ENCODE data around the gene NDUFAF7. TPM values are rescaled to one million over a fixed set of nuclear protein-coding genes. Genes with fewer than 3 reads are reported as not detected.
A peak's percentile ranks its signal among the peaks of the same experiment; 100 is the strongest.

The NDUFAF7 gene
- total RNA-seq, 1 donor from 2014 or later, result 23.1 TPM

DNA sequence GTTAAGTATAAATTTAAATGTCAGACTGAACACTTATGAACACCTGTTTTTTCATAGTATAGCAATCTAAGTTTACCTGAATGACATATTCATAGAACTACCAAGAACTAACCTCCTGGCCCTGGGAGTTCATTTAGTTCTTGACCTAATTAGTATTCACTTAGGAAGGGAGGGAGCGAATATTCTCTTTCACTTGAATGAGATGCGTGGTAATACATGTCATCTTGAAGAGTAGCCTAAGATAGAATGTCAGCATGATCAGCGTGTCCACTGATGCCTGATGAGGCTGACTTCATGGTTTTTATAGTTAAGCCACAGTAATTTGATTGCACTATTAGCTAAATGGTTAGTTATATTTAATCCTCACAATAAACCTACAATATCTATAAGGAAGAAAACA, 13.3 kb downstream of the NDUFAF7 start:
- Histone ChIP-seq H3K79me2 (ENCODE audit: insufficient read depth, low read length) (no peaks in the 10 kb centered on the region), H3K9me3 (ENCODE audit: insufficient read depth, low read depth, low read length) (no peaks in the 10 kb centered on the region), H2AFZ (ENCODE audit: low read depth, low read length) (no peak overlapping the region), H3K36me3 (ENCODE audit: insufficient read depth, low read length) (peaks cover 36% of the 10 kb centered on the region), H3K27me3 (ENCODE audit: insufficient read depth, low read length) (no peaks in the 10 kb centered on the region), H3K9ac (ENCODE audit: low read length) (no peak overlapping the region), H4K20me1 (ENCODE audit: insufficient read depth, low read length) (no peaks in the 10 kb centered on the region), H3K4me2 (ENCODE audit: low read length) (no peak overlapping the region), H3K27ac (ENCODE audit: low read depth, low read length) (no peak overlapping the region), H3K4me1 (ENCODE audit: insufficient read depth, low read length) (no peaks in the 10 kb centered on the region), H3K4me3 (ENCODE audit: insufficient read depth, low read depth, low read length) (no peak overlapping the region)
- no peak for TF ChIP-seq EZH2 (IDR thresholded peaks at IDR 0.05; ENCODE audit: insufficient read depth, low read length)
- TF ChIP-seq, protein P1, sequence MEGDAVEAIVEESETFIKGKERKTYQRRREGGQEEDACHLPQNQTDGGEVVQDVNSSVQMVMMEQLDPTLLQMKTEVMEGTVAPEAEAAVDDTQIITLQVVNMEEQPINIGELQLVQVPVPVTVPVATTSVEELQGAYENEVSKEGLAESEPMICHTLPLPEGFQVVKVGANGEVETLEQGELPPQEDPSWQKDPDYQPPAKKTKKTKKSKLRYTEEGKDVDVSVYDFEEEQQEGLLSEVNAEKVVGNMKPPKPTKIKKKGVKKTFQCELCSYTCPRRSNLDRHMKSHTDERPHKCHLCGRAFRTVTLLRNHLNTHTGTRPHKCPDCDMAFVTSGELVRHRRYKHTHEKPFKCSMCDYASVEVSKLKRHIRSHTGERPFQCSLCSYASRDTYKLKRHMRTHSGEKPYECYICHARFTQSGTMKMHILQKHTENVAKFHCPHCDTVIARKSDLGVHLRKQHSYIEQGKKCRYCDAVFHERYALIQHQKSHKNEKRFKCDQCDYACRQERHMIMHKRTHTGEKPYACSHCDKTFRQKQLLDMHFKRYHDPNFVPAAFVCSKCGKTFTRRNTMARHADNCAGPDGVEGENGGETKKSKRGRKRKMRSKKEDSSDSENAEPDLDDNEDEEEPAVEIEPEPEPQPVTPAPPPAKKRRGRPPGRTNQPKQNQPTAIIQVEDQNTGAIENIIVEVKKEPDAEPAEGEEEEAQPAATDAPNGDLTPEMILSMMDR (IDR thresholded peaks at IDR 0.05; ENCODE audit: insufficient read depth, low read depth, low read length), result no peak
- no peaks in the 10 kb centered on the region for H3K27me3 Mint-ChIP-seq (ENCODE audit: low read depth, unreplicated experiment)
- no peak overlapping the region for H3K4me3 Mint-ChIP-seq (ENCODE audit: unreplicated experiment)
- H3K9me3 Mint-ChIP-seq (ENCODE audit: unreplicated experiment), result no peaks in the 10 kb centered on the region
- peaks cover 3% of the 10 kb centered on the region for H3K36me3 Mint-ChIP-seq (ENCODE audit: low read depth, unreplicated experiment)
- H3K27ac Mint-ChIP-seq (ENCODE audit: unreplicated experiment), result no peak overlapping the region
- no peak for FAIRE-seq
- H3K4me1 Mint-ChIP-seq (ENCODE audit: low read depth, unreplicated experiment), result peaks cover 1% of the 10 kb centered on the region
- no peak for DNase-seq (ENCODE audit: low read depth)

DNA sequence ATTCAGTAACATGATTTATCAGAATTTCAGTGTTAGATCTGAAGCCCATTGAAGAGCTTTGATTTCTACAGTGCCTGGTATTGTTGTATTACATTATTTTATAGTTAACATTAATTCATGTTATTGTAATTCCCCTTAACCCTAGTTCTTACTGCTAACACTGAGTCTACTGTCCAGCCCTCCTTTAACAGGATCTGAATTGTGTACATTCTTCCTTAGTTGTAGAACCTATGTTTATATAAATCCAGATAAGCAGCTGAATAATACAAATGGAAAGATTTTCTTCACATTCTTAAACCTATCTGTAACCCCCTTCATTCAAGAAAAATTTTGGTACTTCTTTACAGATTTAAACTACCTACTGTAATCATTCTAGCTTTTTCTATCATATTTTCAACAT, 14.7 kb downstream of the NDUFAF7 start:
- Histone ChIP-seq H3K27me3 (ENCODE audit: insufficient read depth, low read length) (no peaks in the 10 kb centered on the region), H2AFZ (ENCODE audit: low read depth, low read length) (no peak overlapping the region), H3K4me2 (ENCODE audit: low read length) (no peak overlapping the region), H3K79me2 (ENCODE audit: insufficient read depth, low read length) (no peaks in the 10 kb centered on the region), H3K36me3 (ENCODE audit: insufficient read depth, low read length) (peaks cover 40% of the 10 kb centered on the region), H3K9ac (ENCODE audit: low read length) (no peak overlapping the region), H3K27ac (ENCODE audit: low read depth, low read length) (no peak overlapping the region), H4K20me1 (ENCODE audit: insufficient read depth, low read length) (no peaks in the 10 kb centered on the region), H3K9me3 (ENCODE audit: insufficient read depth, low read depth, low read length) (no peaks in the 10 kb centered on the region), H3K4me1 (ENCODE audit: insufficient read depth, low read length) (no peaks in the 10 kb centered on the region), H3K4me3 (ENCODE audit: insufficient read depth, low read depth, low read length) (no peak overlapping the region)
- Mint-ChIP-seq H3K4me3 (ENCODE audit: unreplicated experiment) (no peak overlapping the region), H3K27me3 (ENCODE audit: low read depth, unreplicated experiment) (no peaks in the 10 kb centered on the region), H3K9me3 (ENCODE audit: unreplicated experiment) (no peaks in the 10 kb centered on the region), H3K27ac (ENCODE audit: unreplicated experiment) (no peak overlapping the region), H3K36me3 (ENCODE audit: low read depth, unreplicated experiment) (peaks cover 6% of the 10 kb centered on the region), H3K4me1 (ENCODE audit: low read depth, unreplicated experiment) (peaks cover 4% of the 10 kb centered on the region)
- DNase-seq (ENCODE audit: low read depth) (no peak), FAIRE-seq (no peak)
- TF ChIP-seq, protein P1 (IDR thresholded peaks at IDR 0.05; ENCODE audit: insufficient read depth, low read depth, low read length), result no peak
- no peak for TF ChIP-seq EZH2 (IDR thresholded peaks at IDR 0.05; ENCODE audit: insufficient read depth, low read length)

DNA sequence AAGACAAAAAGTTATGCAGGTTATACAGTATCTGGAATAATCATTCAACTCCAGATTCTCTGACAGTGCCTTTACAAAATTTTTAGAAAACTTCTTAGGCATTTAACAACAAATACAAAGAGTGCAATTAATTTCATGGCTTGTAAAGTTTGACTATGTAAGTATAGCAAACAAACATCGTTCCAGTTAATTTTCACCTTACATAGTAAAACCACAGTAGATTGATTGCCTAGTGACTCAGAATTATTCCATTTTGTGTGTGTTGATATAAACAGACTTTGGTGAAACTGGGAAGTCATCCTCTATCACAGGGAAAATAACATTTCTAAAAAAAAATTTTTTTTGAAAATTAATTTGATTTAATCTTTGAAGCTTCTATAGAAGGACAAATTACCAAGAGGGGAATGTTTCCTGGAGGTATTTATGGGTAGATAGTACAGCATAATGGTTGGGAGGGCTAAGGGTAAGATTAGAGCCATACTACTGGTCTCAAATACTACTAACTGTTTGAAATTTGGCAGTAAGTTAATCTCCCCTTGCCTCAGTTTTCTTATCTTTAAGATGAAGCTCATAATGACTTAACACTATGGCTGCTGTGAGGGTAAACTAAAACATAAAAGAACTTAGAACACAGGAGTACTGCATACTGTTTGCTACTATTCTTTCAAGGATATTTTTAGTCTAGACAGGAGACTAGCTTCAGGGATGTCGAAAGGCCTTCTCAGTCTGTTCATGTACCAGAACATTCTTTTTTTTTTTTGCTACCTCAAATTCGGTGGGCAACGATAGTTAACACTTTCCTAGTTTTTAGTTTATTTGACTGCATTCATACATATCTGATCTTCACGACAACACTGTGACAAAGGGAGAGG, 19.6 kb downstream of the NDUFAF7 start:
- Histone ChIP-seq H3K9me3 (ENCODE audit: insufficient read depth, low read depth, low read length) (no peaks in the 10 kb centered on the region), H3K79me2 (ENCODE audit: insufficient read depth, low read length) (no peaks in the 10 kb centered on the region), H3K4me2 (ENCODE audit: low read length) (no peak overlapping the region), H3K27me3 (ENCODE audit: insufficient read depth, low read length) (no peaks in the 10 kb centered on the region), H3K36me3 (ENCODE audit: insufficient read depth, low read length) (peaks cover 59% of the 10 kb centered on the region), H4K20me1 (ENCODE audit: insufficient read depth, low read length) (peaks cover 6% of the 10 kb centered on the region), H3K4me3 (ENCODE audit: insufficient read depth, low read depth, low read length) (no peak overlapping the region), H2AFZ (ENCODE audit: low read depth, low read length) (no peak overlapping the region), H3K9ac (ENCODE audit: low read length) (no peak overlapping the region), H3K27ac (ENCODE audit: low read depth, low read length) (no peak overlapping the region), H3K4me1 (ENCODE audit: insufficient read depth, low read length) (no peaks in the 10 kb centered on the region)
- Mint-ChIP-seq H3K36me3 (ENCODE audit: low read depth, unreplicated experiment) (peaks cover 5% of the 10 kb centered on the region), H3K4me3 (ENCODE audit: unreplicated experiment) (no peak overlapping the region), H3K4me1 (ENCODE audit: low read depth, unreplicated experiment) (peaks cover 4% of the 10 kb centered on the region), H3K27ac (ENCODE audit: unreplicated experiment) (no peak overlapping the region), H3K9me3 (ENCODE audit: unreplicated experiment) (no peaks in the 10 kb centered on the region), H3K27me3 (ENCODE audit: low read depth, unreplicated experiment) (no peaks in the 10 kb centered on the region)
- FAIRE-seq (no peak), DNase-seq (ENCODE audit: low read depth) (peak; percentile 19)
- no peak for TF ChIP-seq EZH2 (IDR thresholded peaks at IDR 0.05; ENCODE audit: insufficient read depth, low read length)
- TF ChIP-seq, protein P1 (IDR thresholded peaks at IDR 0.05; ENCODE audit: insufficient read depth, low read depth, low read length), result no peak

Measured in astrocyte (in vitro differentiated cells and primary cell).